ENCODE measurements around the gene DOCK4.

Gene DOCK4

DNA sequence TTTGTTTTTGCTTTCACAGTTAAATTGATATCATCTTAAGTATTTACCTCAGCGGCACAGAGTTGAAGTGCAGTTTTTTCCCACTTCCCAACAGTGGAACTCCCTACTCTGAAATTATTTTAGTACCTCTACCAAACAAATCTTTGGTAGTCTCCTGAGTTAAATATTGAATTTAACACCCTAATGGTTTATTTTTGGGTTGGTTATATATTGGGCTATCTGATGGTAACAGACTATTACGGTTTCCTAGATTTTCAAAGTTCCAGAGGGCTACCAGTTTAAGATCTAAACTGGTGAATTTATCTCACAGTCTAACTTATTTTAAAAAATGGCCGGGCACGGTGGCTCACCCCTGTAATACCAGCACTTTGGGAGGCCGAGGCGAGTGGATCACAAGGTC lies 1.6 kb upstream of the DOCK4 start:
- no peak for TF ChIP-seq FOXM1 (IDR thresholded peaks at IDR 0.05; ENCODE audit: borderline replicate concordance, low read depth)
- TF ChIP-seq TCF12 (IDR thresholded peaks at IDR 0.05; ENCODE audit: low read depth), result no peak
- no peak for TF ChIP-seq NFIC (IDR thresholded peaks at IDR 0.05)
- TF ChIP-seq, protein P1, sequence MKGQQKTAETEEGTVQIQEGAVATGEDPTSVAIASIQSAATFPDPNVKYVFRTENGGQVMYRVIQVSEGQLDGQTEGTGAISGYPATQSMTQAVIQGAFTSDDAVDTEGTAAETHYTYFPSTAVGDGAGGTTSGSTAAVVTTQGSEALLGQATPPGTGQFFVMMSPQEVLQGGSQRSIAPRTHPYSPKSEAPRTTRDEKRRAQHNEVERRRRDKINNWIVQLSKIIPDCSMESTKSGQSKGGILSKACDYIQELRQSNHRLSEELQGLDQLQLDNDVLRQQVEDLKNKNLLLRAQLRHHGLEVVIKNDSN (IDR thresholded peaks at IDR 0.05), result no peak
- TF ChIP-seq EP300 (IDR thresholded peaks at IDR 0.05; ENCODE audit: borderline replicate concordance), result no peak
- TF ChIP-seq CREB1 (IDR thresholded peaks at IDR 0.05; ENCODE audit: low read depth), result no peak
- TF ChIP-seq TEAD4 (IDR thresholded peaks at IDR 0.05), result no peak
- TF ChIP-seq TAF1 (IDR thresholded peaks at IDR 0.05; ENCODE audit: low read depth), result no peak
- TF ChIP-seq MAX (IDR thresholded peaks at IDR 0.05), result no peak
- no peak for TF ChIP-seq ZBTB7A (IDR thresholded peaks at IDR 0.05; ENCODE audit: low read depth)
- TF ChIP-seq CEBPB (IDR thresholded peaks at IDR 0.05), result no peak
- no peak for TF ChIP-seq RAD21 (IDR thresholded peaks at IDR 0.05; ENCODE audit: low read depth)
- TF ChIP-seq YY1 (IDR thresholded peaks at IDR 0.05; ENCODE audit: low read depth), result no peak

GRCh38 chr7:112206991-112207592 lies 893 bp upstream of the DOCK4 start:
- no peak for TF ChIP-seq MAX (IDR thresholded peaks at IDR 0.05)
- TF ChIP-seq CREB1 (IDR thresholded peaks at IDR 0.05; ENCODE audit: low read depth), result no peak
- TF ChIP-seq, protein P1 (IDR thresholded peaks at IDR 0.05), result no peak
- no peak for TF ChIP-seq YY1 (IDR thresholded peaks at IDR 0.05; ENCODE audit: low read depth)
- TF ChIP-seq REST (IDR thresholded peaks at IDR 0.05; ENCODE audit: low read depth), result no peak
- no peak for TF ChIP-seq TCF12 (IDR thresholded peaks at IDR 0.05; ENCODE audit: low read depth)
- no peak for TF ChIP-seq FOXM1 (IDR thresholded peaks at IDR 0.05; ENCODE audit: borderline replicate concordance, low read depth)
- TF ChIP-seq EGR1 (IDR thresholded peaks at IDR 0.05), result no peak
- TF ChIP-seq ZBTB7A (IDR thresholded peaks at IDR 0.05; ENCODE audit: low read depth), result no peak
- TF ChIP-seq TEAD4 (IDR thresholded peaks at IDR 0.05), result no peak
- TF ChIP-seq NFIC (IDR thresholded peaks at IDR 0.05), result no peak
- TF ChIP-seq EP300 (IDR thresholded peaks at IDR 0.05; ENCODE audit: borderline replicate concordance), result no peak
- TF ChIP-seq RAD21 (IDR thresholded peaks at IDR 0.05; ENCODE audit: low read depth), result no peak
- TF ChIP-seq TAF1 (IDR thresholded peaks at IDR 0.05; ENCODE audit: low read depth), result no peak
- TF ChIP-seq CEBPB (IDR thresholded peaks at IDR 0.05), result no peak

GRCh38 chr7:112205343-112206237 lies 609 bp downstream of the DOCK4 start:
- TF ChIP-seq TCF12 (IDR thresholded peaks at IDR 0.05; ENCODE audit: low read depth) (no peak), EGR1 (IDR thresholded peaks at IDR 0.05) (no peak), REST (IDR thresholded peaks at IDR 0.05; ENCODE audit: low read depth) (no peak), TEAD4 (IDR thresholded peaks at IDR 0.05) (0 out of 2 replicates have a peak, but pooled peaks have one; percentile 5), NFIC (IDR thresholded peaks at IDR 0.05) (no peak), RAD21 (IDR thresholded peaks at IDR 0.05; ENCODE audit: low read depth) (no peak), ZBTB7A (IDR thresholded peaks at IDR 0.05; ENCODE audit: low read depth) (peak; percentile 42; the same call in 1 of the 2 replicates), FOXM1 (IDR thresholded peaks at IDR 0.05; ENCODE audit: borderline replicate concordance, low read depth) (no peak), YY1 (IDR thresholded peaks at IDR 0.05; ENCODE audit: low read depth) (no peak), TAF1 (IDR thresholded peaks at IDR 0.05; ENCODE audit: low read depth) (no peak), EP300 (IDR thresholded peaks at IDR 0.05; ENCODE audit: borderline replicate concordance) (no peak)
- TF ChIP-seq, protein P1 (IDR thresholded peaks at IDR 0.05), result no peak

DNA sequence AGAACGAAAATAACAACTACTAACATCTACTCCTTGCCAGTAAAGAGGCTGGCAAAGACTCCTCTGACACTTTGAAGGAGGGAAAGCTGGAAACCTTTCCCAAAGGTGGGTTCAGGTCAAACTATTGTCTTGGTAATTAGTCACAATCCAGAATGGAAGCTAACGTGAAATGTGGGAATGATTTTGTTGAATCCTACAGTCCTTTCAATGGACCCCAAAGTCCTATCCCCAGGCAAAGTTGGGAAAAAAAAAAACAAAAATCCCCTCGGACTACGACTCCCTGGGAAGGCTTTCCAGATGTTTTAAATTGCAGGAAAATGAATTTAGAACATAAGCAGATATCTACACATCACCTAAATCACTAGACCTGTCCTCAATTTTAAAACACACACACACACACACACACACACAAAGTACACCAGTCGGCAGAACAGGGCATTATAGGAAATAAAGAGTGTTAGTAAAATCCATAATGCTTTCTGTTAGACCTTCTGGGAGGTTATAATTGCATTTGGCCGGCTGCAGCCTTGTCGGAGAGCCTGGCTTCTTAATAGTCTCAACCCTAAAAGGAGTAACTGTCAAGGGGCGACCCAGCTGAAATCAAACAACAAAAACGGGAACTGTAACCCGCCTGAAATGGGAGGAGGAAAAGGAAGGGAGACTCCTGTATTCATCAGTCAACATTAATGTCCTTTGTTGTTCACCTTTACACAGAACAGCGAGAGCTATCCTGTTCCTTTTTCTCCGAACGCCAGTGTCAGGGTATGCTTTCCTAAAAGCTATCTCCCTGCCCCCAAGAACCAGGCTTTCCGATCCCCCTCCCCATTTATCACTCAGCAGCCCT lies 1.5 kb downstream of the DOCK4 start:
- TF ChIP-seq REST (IDR thresholded peaks at IDR 0.05; ENCODE audit: low read depth), result no peak
